Left forelimb (tissue), 1 donor: ENCODE results near the gene GALNT1.

Experiments
- DNase-seq: peaks from one replicate; pipeline ENCODE4 v3.0.0-alpha.2; 2018; ENCODE audit warnings: low spot score

GALNT1 gene

GRCh38 chr18:35680139-35680551 is 98.6 kb downstream of the GALNT1 start:
- DNase-seq: no peak

GRCh38 chr18:35682281-35682867 is 100.8 kb downstream of the GALNT1 start:
- no peak for DNase-seq

DNA sequence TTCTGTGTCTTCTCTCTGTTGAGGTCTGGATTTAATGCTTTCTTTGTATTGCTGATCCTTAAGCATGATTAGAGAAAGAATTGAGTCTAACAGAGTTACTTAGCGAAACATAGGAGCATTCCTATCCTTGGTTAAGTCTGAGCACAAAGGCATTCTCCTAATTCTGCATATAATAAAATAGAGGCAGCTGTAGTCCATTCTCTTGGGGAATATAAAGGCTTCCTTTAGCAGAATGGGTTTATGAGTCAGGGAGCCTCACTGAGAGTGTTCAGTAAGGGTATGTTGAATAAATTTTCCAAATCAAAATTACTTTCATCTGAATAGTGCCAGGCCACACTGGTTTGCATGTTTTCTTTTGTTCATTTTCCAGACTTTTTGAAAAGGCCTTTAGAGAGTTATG is 101.5 kb downstream of the GALNT1 start:
- DNase-seq: no peak

GRCh38 chr18:35688757-35689156 is 107.2 kb downstream of the GALNT1 start:
- no peak for DNase-seq

DNA sequence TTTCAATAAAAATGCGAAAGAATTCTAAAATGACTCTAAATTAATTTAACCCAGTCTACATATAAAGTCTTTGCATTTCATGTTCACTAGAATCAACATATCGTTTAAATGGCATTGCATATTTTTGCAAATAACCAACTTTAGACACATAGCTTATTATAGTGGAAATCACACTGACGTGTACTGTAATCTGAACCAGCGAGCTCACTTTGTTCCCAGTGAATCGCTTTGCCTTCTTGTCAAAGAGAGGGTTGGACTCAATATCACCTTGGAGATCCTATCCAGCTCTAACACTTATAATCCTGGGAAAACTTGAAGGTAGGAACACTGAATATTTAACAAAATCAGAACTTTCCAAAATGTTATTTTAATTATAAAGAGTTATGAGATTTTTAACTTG is 108.2 kb downstream of the GALNT1 start:
- DNase-seq: no peak

DNA sequence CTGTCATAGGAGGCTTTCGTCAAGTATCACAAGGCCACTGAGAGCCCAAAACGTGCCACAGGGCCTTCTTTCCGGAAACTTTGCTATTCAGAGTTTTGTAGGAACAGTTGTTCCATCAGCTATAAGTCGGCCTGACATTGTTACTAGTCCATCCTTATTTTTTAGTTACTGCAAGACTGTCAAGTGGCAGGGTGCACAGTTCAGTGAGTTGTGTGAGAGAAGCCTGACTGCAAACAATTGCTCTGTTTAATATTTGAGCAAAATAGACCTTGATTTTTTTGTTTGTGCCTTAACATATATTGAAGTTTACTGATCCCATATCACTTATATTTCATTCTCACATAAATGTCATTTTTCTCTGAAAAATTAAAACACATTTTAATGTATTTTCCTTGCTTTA is 110.1 kb downstream of the GALNT1 start:
- no peak for DNase-seq

GRCh38 chr18:35692866-35693265 is 111.3 kb downstream of the GALNT1 start:
- DNase-seq: no peak

- DNase-seq: no peak
Measured at GRCh38 chr18:35693829-35694228, 112.3 kb downstream of the GALNT1 start.

DNA sequence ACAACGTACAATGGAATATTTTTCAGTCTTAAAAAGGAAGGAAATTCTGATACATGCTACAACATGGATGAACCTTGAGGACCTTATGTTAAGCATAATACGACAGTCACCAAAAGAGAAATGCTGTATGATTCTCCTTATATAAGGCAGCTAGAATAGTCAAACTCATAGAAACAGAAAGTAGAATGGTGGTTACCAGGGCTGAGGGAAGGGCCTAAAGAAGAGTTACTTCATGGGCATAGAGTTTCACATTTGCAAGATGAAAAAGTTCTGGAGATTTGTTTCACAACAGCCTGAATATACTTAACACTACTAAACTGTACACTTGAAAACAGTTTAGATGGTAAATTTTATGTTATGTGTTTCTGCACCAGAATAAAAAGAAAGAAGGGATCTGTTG is 113.3 kb downstream of the GALNT1 start:
- no peak for DNase-seq

DNA sequence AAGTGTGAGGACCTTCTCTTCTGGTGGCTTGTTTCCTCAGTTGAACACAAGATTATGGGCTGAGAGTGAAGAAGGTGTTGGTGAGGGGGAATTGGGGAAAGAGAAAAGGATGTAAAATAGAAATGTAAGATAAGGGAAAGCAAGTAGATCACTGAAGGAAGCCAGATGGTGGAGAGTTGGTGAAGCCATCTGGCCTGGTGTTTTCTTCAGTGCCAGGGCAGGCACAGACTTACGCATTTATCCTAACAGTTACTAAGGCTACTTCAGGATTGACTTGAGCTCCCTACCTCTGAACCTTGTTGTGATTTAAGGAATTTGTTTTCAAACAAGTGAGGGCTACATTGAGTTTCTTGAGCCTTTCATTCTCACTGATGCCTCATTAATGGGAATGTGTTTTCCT is 113.8 kb downstream of the GALNT1 start:
- no peak for DNase-seq

GRCh38 chr18:35695803-35696202 is 114.3 kb downstream of the GALNT1 start:
- no peak for DNase-seq

GRCh38 chr18:35696307-35696706 is 114.8 kb downstream of the GALNT1 start:
- no peak for DNase-seq

GRCh38 chr18:35697869-35698268 is 116.3 kb downstream of the GALNT1 start:
- no peak for DNase-seq

DNA sequence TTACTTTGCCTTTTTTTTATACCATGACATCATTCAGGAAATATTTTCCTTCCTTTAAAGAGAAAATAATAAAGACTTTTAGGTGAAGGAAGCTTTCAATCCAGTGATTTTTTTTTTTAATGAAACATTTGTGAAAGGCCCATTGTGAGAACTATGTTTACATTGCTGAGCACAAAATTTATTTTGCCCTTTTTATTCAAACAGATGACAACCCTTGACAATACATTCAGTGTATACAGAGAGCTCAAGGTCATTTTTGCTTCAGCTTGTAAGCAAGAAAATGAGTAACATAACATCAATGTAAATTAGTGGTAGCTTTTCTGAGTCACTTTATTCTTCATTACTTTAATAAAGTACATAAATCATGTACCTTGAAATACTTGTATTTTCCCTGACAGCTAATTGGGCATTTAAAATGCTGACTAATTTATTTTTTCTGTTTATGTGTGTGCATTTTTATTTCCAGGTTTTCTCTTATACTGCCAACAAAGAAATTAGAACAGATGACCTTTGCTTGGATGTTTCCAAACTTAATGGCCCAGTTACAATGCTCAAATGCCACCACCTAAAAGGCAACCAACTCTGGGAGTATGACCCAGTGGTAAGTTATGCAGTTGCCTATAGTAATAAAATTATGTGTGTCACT is 121.6 kb downstream of the GALNT1 start:
- DNase-seq: no peak

DNA sequence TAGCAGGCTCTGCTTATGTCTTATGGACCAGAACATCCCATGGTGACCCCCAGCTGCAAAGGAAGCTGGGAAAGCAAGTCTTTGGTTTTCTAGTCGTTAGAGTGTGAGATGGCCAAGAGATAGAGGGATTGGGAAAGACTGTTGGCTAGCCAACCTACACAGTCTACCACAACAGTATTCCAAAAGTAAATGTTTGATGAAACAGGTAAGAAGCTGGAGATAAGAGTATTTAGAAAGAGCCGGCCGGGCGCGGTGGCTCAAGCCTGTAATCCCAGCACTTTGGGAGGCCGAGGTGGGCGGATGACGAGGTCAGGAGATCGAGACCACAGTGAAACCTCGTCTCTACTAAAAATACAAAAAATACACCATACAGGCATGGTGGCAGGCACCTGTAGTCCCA is 124.4 kb downstream of the GALNT1 start:
- no peak for DNase-seq

DNA sequence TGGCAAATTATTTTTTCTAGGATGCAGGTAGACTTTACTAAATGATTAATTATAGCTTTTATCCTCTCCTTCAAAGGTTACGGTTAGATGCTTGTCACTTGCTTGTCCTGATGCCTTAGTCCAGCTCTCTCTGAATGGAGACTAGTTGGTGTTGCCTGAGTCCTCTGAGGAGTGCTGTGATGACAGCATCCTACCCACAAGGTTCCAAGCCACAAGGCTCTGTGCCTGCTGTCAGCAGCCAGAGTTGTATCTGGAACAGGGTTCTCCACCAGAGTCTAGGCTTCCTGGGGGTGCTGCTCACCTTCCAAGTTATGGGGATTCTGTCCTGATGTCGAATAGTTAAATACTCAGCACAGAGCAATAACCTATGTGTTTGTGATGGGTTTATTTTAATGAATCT is 125.7 kb downstream of the GALNT1 start:
- no peak for DNase-seq

DNA sequence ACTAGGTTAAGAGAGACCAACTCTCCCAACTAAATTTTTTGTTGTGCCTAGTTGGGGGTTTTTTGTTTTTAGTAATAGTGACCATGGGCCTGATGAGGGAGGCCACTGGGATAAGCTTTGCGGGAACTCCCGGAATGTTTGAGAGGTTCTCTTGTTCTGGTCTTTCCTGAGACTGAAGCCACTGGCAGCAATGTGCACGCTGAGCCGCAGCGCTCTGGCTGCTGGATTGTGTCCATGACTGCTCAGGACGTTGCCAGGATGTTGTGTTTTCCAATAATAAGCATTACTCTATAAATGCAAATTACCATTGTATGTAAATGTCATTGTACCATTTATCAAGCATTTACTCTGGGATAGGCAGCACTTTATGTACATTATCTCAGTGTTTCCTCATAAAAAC is 126.1 kb downstream of the GALNT1 start:
- no peak for DNase-seq

DNA sequence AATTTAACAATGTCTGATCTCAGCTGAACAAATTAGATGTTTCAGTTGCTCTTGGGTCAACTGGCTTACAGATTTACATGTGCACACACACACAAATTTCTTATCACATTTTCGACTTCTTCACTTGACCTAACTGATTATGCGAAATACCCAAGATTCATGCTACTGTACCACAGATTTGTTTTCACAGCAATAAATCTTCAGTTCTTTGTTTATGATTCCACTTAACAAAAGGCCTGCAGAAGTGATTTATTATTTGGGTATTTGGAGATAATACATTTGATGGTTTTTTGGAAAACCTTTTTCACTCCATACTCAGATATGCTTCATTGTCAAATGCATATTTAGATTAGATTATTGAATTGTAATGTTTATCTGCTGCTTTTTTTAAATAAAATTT is 129.0 kb downstream of the GALNT1 start:
- DNase-seq: no peak

- DNase-seq: no peak
Measured at GRCh38 chr18:35711227-35711626, 129.7 kb downstream of the GALNT1 start.

- no peak for DNase-seq
Measured at GRCh38 chr18:35713545-35713944, 132.0 kb downstream of the GALNT1 start.

- DNase-seq: no peak
Measured at GRCh38 chr18:35714539-35714938, 133.0 kb downstream of the GALNT1 start.

- no peak for DNase-seq
Measured at GRCh38 chr18:35715139-35715538, 133.6 kb downstream of the GALNT1 start.

DNA sequence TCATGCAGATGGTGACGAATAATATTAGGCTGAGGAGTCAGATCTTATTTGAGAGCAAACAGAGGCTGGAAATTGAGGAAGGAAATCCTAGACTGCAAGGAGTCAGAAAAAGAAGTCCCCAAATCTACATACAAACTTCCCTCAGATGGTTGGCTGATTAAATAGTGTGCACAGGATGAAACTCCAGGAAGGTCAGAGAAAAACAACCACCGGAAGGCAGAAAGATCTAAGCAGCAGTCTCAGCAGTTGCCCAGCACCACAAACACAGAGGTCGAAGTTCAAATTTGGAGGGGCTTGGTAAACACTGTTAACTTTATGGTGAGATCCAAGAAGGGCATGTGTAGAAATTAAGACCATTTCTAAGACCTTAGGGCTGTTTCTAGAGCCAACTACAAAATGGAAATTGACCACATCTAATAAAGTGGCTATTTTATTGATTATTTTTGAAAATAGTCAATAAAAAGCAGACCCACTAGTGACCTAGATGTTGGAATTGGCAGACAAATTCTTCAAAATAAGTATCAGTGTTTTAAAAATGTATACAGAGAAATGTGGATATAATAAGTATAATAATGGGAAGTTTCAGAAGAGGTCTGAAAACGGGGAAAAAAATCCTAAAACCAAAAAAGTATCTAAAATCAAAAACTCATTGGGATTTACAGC is 134.8 kb downstream of the GALNT1 start:
- no peak for DNase-seq

DNA sequence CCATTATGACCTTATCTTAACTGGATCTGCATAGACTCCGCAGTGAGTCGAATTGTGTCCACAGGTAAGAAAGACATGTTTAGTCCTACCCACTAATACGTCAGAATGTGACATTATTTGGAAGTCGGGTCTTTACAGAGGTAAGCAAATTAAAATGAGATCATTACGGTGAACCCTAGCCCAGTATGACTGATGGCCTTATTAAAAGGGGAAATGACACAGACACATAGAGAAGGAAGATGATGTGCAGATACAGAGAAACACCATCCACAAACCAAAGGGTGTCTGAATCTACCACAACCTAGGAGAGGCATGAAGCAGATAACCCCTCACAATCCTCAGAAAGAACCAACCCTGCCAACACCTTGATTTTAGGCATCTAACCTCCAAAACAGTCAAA is 135.6 kb downstream of the GALNT1 start:
- no peak for DNase-seq
